Panc1 (cell line): ENCODE data around the gene SHB. TPM values are rescaled to one million over a fixed set of nuclear protein-coding genes. Genes with fewer than 3 reads are reported as not detected.

Experiments
- ATAC-seq: fragments of 200-7000 bp; cut with Tn5 transposase; 2 replicates; pipeline ENCODE4 v1.9.1; 2020; ENCODE audit warnings: mild to moderate bottlenecking, moderate library complexity
- BruUV-seq: library from RNA; stranded (reverse); fragments of 400-500 nt; replicated peaks from 2 replicates; lab custom pipeline; 2021; lab: Mats Ljungman, UMichigan
- CTCF ChIA-PET: fragments of 300-600 bp; sonication (Branson Sonifier 250); formaldehyde crosslinking; loops from one replicate; lab custom pipeline; 2022; ENCODE audit warnings: antibody characterized with exemption; lab: Charles Lee
- POLR2A ChIA-PET: fragments of 300-600 bp; sonication (Branson Sonifier 250); formaldehyde crosslinking; loops from one replicate; lab custom pipeline; 2022; ENCODE audit warnings: antibody characterized with exemption; lab: Charles Lee
- DNase-seq: peaks from one replicate; pipeline ENCODE4 v3.0.0-alpha.2; 2010; ENCODE audit warnings: low read depth, low spot score
- H3K27ac ChIP-seq: 2 replicates; pipeline ENCODE4 v1.5.1; 2011; ENCODE audit warnings: mild to moderate bottlenecking, low read length, inconsistent platforms
- H3K27me3 ChIP-seq: fragments of 200-500 bp; sonication (Bioruptor generic); 2 replicates; pipeline ENCODE4 v1.6.0; 2014; ENCODE audit warnings: low read length, inconsistent platforms; ENCODE audit not compliant: control insufficient read depth, insufficient read depth
- H3K36me3 ChIP-seq: fragments of 200-500 bp; sonication (Bioruptor generic); 2 replicates; pipeline ENCODE4 v1.5.1; 2014; ENCODE audit warnings: inconsistent platforms, mild to moderate bottlenecking, low read length, moderate library complexity; ENCODE audit not compliant: control insufficient read depth, insufficient read depth
- H3K4me1 ChIP-seq: 2 replicates; pipeline ENCODE4 v1.5.1; 2011; ENCODE audit warnings: inconsistent platforms, mild to moderate bottlenecking, low read length, moderate library complexity; ENCODE audit not compliant: control insufficient read depth, insufficient read depth
- H3K4me3 ChIP-seq, 2 experiments: 2 replicates each; pipeline ENCODE4 v1.5.1; 2011 to 2012; ENCODE audit warnings: low read depth in 2 of 2, low read length in 2 of 2, mild to moderate bottlenecking in 2 of 2, inconsistent platforms in 1 of 2, moderate library complexity in 1 of 2
- H3K9me3 ChIP-seq: fragments of 200-500 bp; sonication (Bioruptor generic); 2 replicates; pipeline ENCODE4 v1.5.1; 2014; ENCODE audit warnings: low read depth, mild to moderate bottlenecking, inconsistent platforms, low read length, moderate library complexity; ENCODE audit not compliant: control insufficient read depth, insufficient read depth
- CTCF ChIP-seq: fragments of 450-650 bp; IDR thresholded peaks from 2 replicates; pipeline ENCODE4 v1.5.1; 2017; ENCODE audit warnings: mild to moderate bottlenecking
- POLR2AphosphoS5 ChIP-seq: IDR thresholded peaks from 2 replicates; pipeline ENCODE4 v1.6.1; 2012; ENCODE audit warnings: mild to moderate bottlenecking, low read depth, low read length, moderate library complexity
- REST ChIP-seq, 2 experiments: IDR thresholded peaks; 2 replicates each; pipeline ENCODE4 v1.6.1; 2011 to 2012; ENCODE audit warnings: low read depth in 2 of 2, control low read depth in 1 of 2, low read length in 1 of 2, mild to moderate bottlenecking in 1 of 2, moderate library complexity in 1 of 2; ENCODE audit not compliant: insufficient read depth in 1 of 2
- SIN3A ChIP-seq: IDR thresholded peaks from 2 replicates; pipeline ENCODE4 v1.6.1; 2012; ENCODE audit warnings: low read depth, mild to moderate bottlenecking, low read length, moderate library complexity, borderline replicate concordance; ENCODE audit not compliant: insufficient read depth
- TCF7L2 ChIP-seq: IDR thresholded peaks from 2 replicates; pipeline ENCODE4 v1.6.1; 2011; ENCODE audit warnings: mild to moderate bottlenecking, low read depth, low read length, inconsistent platforms
- in situ Hi-C: cut with HindIII; loops from 2 replicates; pipeline ENCODE4 v1.10.0; 2016; ENCODE audit warnings: low sequenced_read_pairs, low pct_unique_long_range_greater_than_20kb
- intact Hi-C: fragments of 100-400 bp; cut with micrococcal nuclease; formaldehyde crosslinking; loops from one replicate; pipeline ENCODE4 v1.10.0; 2022; ENCODE audit not compliant: unreplicated experiment
- total RNA-seq: library from RNA; stranded (reverse); gene quantifications from one replicate; pipeline ENCODE4 v1.2.1, GENCODE V29; 2021; ENCODE audit not compliant: unreplicated experiment

The SHB gene
- total RNA-seq, 1 experiment from 2014 or later = 59.9 TPM

DNA sequence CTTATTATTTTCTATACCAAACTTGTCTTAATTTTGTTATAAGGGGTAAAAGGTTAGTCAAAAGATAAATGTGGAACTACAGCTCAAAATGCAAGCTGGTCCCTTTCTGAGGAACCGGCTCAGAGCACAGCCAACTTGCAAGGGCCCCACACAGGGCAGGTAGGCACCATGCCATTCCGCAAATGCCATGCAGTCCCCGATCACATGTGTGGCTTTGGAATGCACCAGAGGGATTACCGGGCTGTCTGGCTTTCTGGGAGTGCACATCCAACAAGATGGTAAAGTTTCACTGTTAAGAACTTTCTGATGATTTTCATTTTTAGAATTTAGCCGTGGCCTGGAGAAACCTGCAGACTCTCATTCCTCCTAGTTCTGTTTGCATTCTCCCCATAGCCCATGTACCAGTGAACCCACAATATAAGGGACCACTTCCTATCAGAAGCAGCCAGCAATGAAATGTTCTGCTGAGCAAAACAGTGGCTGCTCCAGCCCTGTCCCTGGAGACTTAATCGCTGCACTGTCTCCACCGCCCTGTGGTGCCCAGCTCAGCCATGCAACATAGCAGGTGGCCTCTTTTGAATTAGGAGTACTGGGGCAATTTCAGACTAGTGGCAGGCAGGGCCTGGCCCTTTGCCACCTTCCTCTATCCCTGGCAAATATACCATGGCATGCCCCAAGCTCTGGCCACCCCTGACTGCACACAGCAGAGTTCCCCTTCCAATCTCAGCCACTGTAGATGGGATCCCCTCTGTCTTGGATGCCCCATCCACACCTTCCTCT is 11.4 kb downstream of the SHB start:
- in situ Hi-C loops (no loop called here), intact Hi-C loops (no loop called here)
- BruUV-seq = no TSS peak
- ChIA-PET POLR2A (no interaction called here), CTCF (no interaction called here)
- Histone ChIP-seq H3K4me3 (peak overlapping the region in 1 of 2 experiments; percentile 11; a peak in 1 of 4 replicates), H3K27ac (peak overlapping the region; percentile 99), H3K27me3 (no peaks in the 10 kb centered on the region), H3K4me1 (peaks cover 99% of the 10 kb centered on the region), H3K9me3 (no peaks in the 10 kb centered on the region), H3K36me3 (peaks cover 2% of the 10 kb centered on the region; the same call in 1 of the 2 replicates)
- peak; percentile 62 for ATAC-seq
- no peak for DNase-seq
- TF ChIP-seq TCF7L2 (no peak), SIN3A (no peak), REST (IDR thresholded peaks at IDR 0.05; ENCODE audit: insufficient read depth in 1 of 2, low read depth in 2 of 2, low read length in 1 of 2) (no peak), CTCF (no peak), POLR2AphosphoS5 (no peak)

DNA sequence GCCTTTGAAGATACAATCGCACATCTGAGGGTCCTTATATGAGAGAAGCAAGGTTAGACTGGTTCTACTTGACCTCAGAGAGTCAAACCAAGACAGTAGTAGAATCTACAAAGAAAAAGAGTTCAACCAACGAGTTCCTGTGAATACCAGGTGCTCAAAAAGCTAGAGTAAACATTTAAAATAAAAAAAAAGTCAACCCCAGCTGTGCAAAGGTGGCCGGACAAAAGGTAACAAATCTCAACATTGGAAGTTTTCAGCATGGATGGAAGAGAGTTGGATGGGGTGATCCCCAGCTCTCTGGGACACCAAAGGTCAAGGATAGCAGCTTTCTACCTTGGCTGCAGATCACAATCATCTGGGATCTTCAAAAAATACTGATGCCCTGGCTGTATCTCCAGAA is 14.4 kb downstream of the SHB start:
- peak overlapping the region; percentile 99 for H3K27ac ChIP-seq
- H3K27me3 ChIP-seq = no peaks in the 10 kb centered on the region
- ChIA-PET CTCF (interaction anchor here (1.7 kb wide), 1 partner anchor 37 kb away, joined by 4 read pairs; no protein-coding TSS in a partner anchor), POLR2A (interaction anchor here (0.6 kb wide), 1 partner anchor 415 kb away, joined by 3 read pairs; no protein-coding TSS in a partner anchor)
- peaks cover 97% of the 10 kb centered on the region for H3K4me1 ChIP-seq
- no peak for ATAC-seq
- H3K9me3 ChIP-seq = no peaks in the 10 kb centered on the region
- BruUV-seq = no TSS peak
- in situ Hi-C loops = no loop called here
- no peak for TF ChIP-seq REST (IDR thresholded peaks at IDR 0.05; ENCODE audit: insufficient read depth in 1 of 2, low read depth in 2 of 2, low read length in 1 of 2)
- TF ChIP-seq POLR2AphosphoS5 = no peak
- TF ChIP-seq SIN3A = no peak
- no peak for TF ChIP-seq TCF7L2
- no peak for TF ChIP-seq CTCF
- no peak for DNase-seq
- no peak overlapping the region for H3K4me3 ChIP-seq
- intact Hi-C loops = no loop called here
- 0 out of 2 replicates have a peak, but pooled peaks cover 2% of the 10 kb centered on the region for H3K36me3 ChIP-seq
